PFSK-1 (cell line): ENCODE results near the gene ALOX5AP.

Source experiments
- FOXP2 ChIP-seq: optimal IDR thresholded peaks from 2 replicates; pipeline ENCODE3; 2011; ENCODE audit warnings: borderline replicate concordance, control low read depth, inconsistent platforms; ENCODE audit not compliant: insufficient read depth; ENCODE audit errors: extremely low read length, extremely low read depth
- POLR2AphosphoS5 ChIP-seq: IDR thresholded peaks from 2 replicates; pipeline ENCODE4 v1.6.1; 2012; ENCODE audit warnings: low read depth, mild to moderate bottlenecking, control low read depth, low read length, moderate library complexity
- SIN3A ChIP-seq: IDR thresholded peaks from 2 replicates; pipeline ENCODE4 v1.6.1; 2012; ENCODE audit warnings: mild to moderate bottlenecking, low read length, moderate library complexity, borderline replicate concordance; ENCODE audit not compliant: insufficient read depth
- TAF1 ChIP-seq: IDR thresholded peaks from 2 replicates; pipeline ENCODE4 v1.6.1; 2012; ENCODE audit warnings: low read length, control low read depth, borderline replicate concordance; ENCODE audit not compliant: insufficient read depth
- TF ChIP-seq, protein P1 (sequence below), 2 experiments: IDR thresholded peaks; 2 replicates each; pipeline versions ENCODE4 v1.6.1 to v1.8.0; 2011 to 2012; ENCODE audit warnings: low read depth in 2 of 2, low read length in 2 of 2, control low read depth in 1 of 2, inconsistent platforms in 1 of 2, mild to moderate bottlenecking in 1 of 2, moderate library complexity in 1 of 2; ENCODE audit not compliant: insufficient read depth in 1 of 2

ALOX5AP gene

DNA sequence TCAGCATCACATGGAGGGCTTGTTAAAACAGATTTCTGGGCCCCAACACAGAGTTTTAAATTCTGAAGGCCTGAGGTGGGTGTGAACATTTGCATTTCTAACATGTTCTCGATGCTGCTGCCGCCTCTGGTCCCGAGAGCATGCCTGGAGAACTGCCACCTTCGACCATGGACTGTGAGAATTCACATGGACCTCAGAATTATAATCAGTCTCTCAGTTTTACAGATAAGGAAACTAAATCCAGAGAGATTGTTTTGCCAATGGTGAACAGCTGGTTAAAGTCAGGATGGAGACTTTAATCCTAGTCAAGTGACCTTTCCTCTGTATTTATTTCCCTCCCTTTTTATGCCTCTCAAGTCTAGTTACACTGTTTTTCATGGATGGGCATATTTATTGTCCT is 14.7 kb downstream of the ALOX5AP start:
- TF ChIP-seq POLR2AphosphoS5 (no peak), FOXP2 (no peak), TAF1 (no peak), SIN3A (no peak)
- TF ChIP-seq, protein P1, sequence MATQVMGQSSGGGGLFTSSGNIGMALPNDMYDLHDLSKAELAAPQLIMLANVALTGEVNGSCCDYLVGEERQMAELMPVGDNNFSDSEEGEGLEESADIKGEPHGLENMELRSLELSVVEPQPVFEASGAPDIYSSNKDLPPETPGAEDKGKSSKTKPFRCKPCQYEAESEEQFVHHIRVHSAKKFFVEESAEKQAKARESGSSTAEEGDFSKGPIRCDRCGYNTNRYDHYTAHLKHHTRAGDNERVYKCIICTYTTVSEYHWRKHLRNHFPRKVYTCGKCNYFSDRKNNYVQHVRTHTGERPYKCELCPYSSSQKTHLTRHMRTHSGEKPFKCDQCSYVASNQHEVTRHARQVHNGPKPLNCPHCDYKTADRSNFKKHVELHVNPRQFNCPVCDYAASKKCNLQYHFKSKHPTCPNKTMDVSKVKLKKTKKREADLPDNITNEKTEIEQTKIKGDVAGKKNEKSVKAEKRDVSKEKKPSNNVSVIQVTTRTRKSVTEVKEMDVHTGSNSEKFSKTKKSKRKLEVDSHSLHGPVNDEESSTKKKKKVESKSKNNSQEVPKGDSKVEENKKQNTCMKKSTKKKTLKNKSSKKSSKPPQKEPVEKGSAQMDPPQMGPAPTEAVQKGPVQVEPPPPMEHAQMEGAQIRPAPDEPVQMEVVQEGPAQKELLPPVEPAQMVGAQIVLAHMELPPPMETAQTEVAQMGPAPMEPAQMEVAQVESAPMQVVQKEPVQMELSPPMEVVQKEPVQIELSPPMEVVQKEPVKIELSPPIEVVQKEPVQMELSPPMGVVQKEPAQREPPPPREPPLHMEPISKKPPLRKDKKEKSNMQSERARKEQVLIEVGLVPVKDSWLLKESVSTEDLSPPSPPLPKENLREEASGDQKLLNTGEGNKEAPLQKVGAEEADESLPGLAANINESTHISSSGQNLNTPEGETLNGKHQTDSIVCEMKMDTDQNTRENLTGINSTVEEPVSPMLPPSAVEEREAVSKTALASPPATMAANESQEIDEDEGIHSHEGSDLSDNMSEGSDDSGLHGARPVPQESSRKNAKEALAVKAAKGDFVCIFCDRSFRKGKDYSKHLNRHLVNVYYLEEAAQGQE (IDR thresholded peaks at IDR 0.05; ENCODE audit: insufficient read depth in 1 of 2, low read depth in 2 of 2, low read length in 2 of 2), result no peak

DNA sequence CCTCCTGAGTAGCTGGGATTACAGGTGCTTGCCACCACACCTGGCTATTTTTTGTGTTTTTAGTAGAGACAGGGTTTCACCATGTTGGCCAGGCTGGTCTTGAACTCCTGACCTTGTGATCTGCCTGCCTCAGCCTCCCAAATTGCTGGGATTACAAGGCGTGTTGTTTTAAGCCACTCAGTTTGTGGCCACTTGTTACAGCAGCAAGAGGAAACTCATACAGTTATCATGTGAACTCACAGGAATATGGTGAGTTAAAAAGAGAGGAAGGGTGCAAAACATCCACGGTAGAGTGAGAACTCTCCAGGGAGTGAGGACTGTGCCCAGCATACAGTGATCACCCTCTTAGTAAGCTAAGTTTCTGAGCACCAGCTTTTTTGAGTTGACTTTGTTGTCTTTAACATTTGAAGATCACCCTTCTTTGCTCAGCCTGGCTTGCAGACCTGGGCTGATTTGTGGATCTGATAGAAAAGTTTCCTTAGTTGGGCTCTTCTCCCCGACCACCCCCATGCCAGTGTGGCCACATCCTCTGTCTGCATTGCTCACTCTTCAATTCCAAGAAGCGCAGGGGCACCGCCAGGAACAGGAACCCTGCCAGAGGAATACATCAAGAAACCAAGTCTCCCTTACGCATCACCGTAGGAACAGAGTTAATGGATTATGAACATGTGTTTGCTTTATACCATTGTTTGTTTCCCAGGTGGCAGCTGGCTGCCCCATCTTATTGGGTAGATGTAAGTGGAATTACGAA is 16.0 kb downstream of the ALOX5AP start:
- TF ChIP-seq, protein P1 (IDR thresholded peaks at IDR 0.05; ENCODE audit: insufficient read depth in 1 of 2, low read depth in 2 of 2, low read length in 2 of 2), result no peak
- TF ChIP-seq POLR2AphosphoS5 (no peak), FOXP2 (no peak), TAF1 (no peak), SIN3A (no peak)

DNA sequence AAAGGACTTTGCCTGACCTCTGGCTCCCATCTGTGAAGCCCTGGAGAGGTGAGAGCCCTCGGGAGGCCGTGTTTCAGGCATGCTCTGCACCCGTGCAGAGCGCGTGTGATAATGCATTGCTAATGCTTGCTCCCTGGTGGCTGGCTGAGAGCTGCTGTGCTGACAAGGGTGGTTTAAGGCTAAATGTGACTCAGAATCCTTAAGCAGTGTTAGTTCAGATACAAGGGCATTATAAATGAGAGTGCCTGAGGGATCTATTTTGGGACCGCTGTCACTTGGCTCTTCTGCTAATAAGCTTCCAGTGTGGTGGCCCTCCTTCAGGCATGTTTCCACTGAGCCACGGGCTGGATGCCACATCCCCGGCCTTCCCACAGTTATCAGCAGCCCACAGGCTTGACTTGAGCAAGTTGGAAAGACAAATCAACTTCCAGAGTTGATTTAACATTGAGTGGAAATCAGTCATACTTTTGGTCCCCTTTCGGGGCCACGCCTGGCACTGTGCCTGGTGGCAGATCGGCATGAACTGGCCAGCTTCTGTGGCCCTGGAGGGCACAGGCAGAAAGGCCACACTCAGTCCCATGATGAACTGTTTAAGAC is 17.0 kb downstream of the ALOX5AP start:
- TF ChIP-seq SIN3A (no peak), POLR2AphosphoS5 (no peak), TAF1 (no peak), FOXP2 (no peak)
- TF ChIP-seq, protein P1 (IDR thresholded peaks at IDR 0.05; ENCODE audit: insufficient read depth in 1 of 2, low read depth in 2 of 2, low read length in 2 of 2), result no peak

DNA sequence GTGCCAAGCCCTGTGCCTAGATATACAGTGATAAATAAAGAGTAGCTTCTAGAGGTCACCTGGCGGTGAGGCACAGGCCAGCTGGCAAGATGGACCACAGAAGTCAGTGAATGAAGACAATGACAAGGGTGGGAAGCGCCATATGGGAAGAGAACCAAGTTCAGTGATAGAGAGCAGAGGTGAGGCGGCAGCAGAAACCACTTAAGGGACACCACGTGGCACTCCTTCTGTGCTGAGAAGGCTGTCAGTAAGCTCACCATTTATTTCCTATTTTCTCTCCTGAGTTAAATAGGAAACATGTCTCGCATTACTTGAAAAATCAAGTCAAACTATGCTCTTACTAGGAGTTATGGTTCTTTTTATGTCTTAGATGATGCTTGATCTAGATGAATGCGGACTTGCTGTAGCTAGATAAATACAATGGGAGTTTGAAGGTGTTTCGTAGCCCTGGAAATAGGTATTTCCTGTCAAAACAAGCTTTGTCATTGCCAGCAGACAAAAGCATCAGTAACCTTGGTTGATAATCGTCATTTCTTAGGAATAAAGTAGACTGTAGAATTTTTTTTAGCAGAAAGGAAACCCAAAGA is 17.8 kb downstream of the ALOX5AP start:
- TF ChIP-seq SIN3A, result no peak

DNA sequence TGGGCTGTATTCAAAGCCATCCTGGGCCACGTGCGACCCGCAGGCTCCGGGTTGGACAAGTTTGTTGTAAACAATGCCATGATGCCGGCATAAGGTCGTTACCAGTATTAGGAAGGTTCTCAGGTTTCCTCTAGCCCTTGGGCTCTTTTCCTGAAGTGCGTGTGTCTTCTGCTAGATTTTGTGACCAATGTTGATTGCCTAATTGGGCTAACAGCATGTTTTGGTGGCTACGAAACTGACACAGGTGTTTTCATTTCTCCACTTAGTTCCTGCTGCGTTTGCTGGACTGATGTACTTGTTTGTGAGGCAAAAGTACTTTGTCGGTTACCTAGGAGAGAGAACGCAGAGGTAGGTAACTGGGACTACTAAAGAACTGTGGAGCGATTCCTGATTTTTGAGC is 20.3 kb downstream of the ALOX5AP start:
- TF ChIP-seq SIN3A (no peak), TAF1 (no peak), POLR2AphosphoS5 (no peak), FOXP2 (no peak)
- TF ChIP-seq, protein P1 (IDR thresholded peaks at IDR 0.05; ENCODE audit: insufficient read depth in 1 of 2, low read depth in 2 of 2, low read length in 2 of 2), result no peak
